ENCODE measurements around the gene BID. TPM values are rescaled to one million over a fixed set of nuclear protein-coding genes. Genes with fewer than 3 reads are reported as not detected.

Gene BID
- total and polyA plus RNA-seq, 2 of the 8 experiments (the other 6 are each of a cell fraction or from before 2014, with no cell fraction given): 39.3 to 114 TPM

- Histone ChIP-seq H3K4me3 (ENCODE audit: extremely low read depth in 1 of 4, insufficient read depth in 2 of 4, low read depth in 3 of 4, low read length in 4 of 4) (no peak overlapping the region), H3K27ac (ENCODE audit: low read depth, low read length) (no peak overlapping the region), H4K8ac (ENCODE audit: extremely low read depth, insufficient read depth, low read length) (no peak overlapping the region), H3K36me3 (ENCODE audit: control insufficient read depth in 2 of 4, insufficient read depth in 4 of 4, low read length in 3 of 4) (peaks cover 0 to 2% (median 0%) of the 10 kb centered on the region in 4 experiments; a peak in 1 of 8 replicates), H4K91ac (replicated peaks; ENCODE audit: insufficient read length, low read length) (no peak overlapping the region), H3K23ac (ENCODE audit: insufficient read length) (no peak overlapping the region), H3K18ac (ENCODE audit: extremely low read depth, low read length) (no peak overlapping the region), H3K4me2 (ENCODE audit: insufficient read depth in 1 of 2, low read depth in 2 of 2, low read length in 2 of 2) (no peak overlapping the region), H3K9ac (replicated peaks in 1 of 4; ENCODE audit: extremely low read depth in 1 of 4, low read depth in 3 of 4, low read length in 3 of 4) (no peak overlapping the region), H2AK5ac (ENCODE audit: low read depth, low read length) (no peak overlapping the region), H2BK20ac (ENCODE audit: low read length) (no peak overlapping the region), H2BK5ac (ENCODE audit: low read depth, low read length) (no peak overlapping the region), H3K23me2 (ENCODE audit: low read depth, low read length) (no peaks in the 10 kb centered on the region; the same call in 1 of the 2 replicates), H3K14ac (ENCODE audit: insufficient read length) (no peak overlapping the region), H3K79me1 (ENCODE audit: low read depth, low read length) (no peaks in the 10 kb centered on the region), H2BK15ac (ENCODE audit: low read length) (no peak overlapping the region), H4K20me1 (replicated peaks in 1 of 2; ENCODE audit: control insufficient read depth in 1 of 2, insufficient read depth in 2 of 2, low read length in 2 of 2) (no peaks in the 10 kb centered on the region), H3K9me3 (ENCODE audit: insufficient read depth in 2 of 2, low read depth in 1 of 2, low read length in 1 of 2) (no peaks in the 10 kb centered on the region), H4K5ac (ENCODE audit: insufficient read length, low read depth, low read length) (no peak overlapping the region), H3K56ac (replicated peaks; ENCODE audit: insufficient read length, low read depth, low read length) (no peak overlapping the region), H2BK120ac (replicated peaks; ENCODE audit: low read depth, low read length) (no peak overlapping the region), H3K79me2 (ENCODE audit: control insufficient read depth in 1 of 2, insufficient read depth in 2 of 2, low read length in 2 of 2) (no peaks in the 10 kb centered on the region), H3K4me1 (replicated peaks in 1 of 4; ENCODE audit: control insufficient read depth in 3 of 4, insufficient read depth in 4 of 4, low read length in 3 of 4) (no peaks in the 10 kb centered on the region), H2AFZ (ENCODE audit: low read length) (no peak overlapping the region), H3K27me3 (replicated peaks in 1 of 4; ENCODE audit: control insufficient read depth in 3 of 4, extremely low read depth in 1 of 4, insufficient read depth in 3 of 4, low read length in 3 of 4) (no peaks in the 10 kb centered on the region), H2BK12ac (ENCODE audit: low read depth, low read length) (no peak overlapping the region), H3K4ac (replicated peaks; ENCODE audit: insufficient read length, low read depth, low read length) (no peak overlapping the region)
- POLR2A ChIA-PET (ENCODE audit: partially characterized antibody): interaction anchor here (0.7 kb wide), 1 partner anchor 67 kb away, joined by 3 read pairs; no protein-coding TSS in a partner anchor
- CTCF ChIA-PET (ENCODE audit: partially characterized antibody): interaction anchor here (0.6 to 0.7 kb wide), 2 partner anchors 125 to 347 kb away, joined by 3 read pairs; no protein-coding TSS in a partner anchor
- FAIRE-seq (no peak), DNase-seq (ENCODE audit: low read depth in 1 of 2, low spot score in 2 of 2) (no peak)
- WGBS, 2 experiments (ENCODE audit: extremely low coverage in 1 of 2, insufficient coverage in 1 of 2, insufficient read length in 1 of 2, insufficient replicate concordance in 2 of 2, low coverage in 1 of 2, low lambda C conversion rate in 2 of 2, missing lambda C conversion rate in 1 of 2): 96% methylated on average over 7 of the region's 7 CpGs; no CpG with 5 or more reads in 1 of the 2 experiments
- no peak for TF ChIP-seq MAFK (IDR thresholded peaks at IDR 0.05; ENCODE audit: low read depth, low read length)
- TF ChIP-seq YY1 (IDR thresholded peaks at IDR 0.05; ENCODE audit: low read depth, low read length): no peak
- TF ChIP-seq TBP (IDR thresholded peaks at IDR 0.05; ENCODE audit: low read depth, low read length): no peak
- no peak for TF ChIP-seq RFX5 (IDR thresholded peaks at IDR 0.05; ENCODE audit: borderline replicate concordance, low read depth, low read length)
- TF ChIP-seq RBBP5 (IDR thresholded peaks at IDR 0.05; ENCODE audit: borderline replicate concordance, low read depth, low read length): no peak
- TF ChIP-seq TCF12 (IDR thresholded peaks at IDR 0.05; ENCODE audit: low read depth, low read length): no peak
- TF ChIP-seq CHD2 (IDR thresholded peaks at IDR 0.05; ENCODE audit: low read length): no peak
- no peak for TF ChIP-seq HDAC6 (IDR thresholded peaks at IDR 0.05; ENCODE audit: low read depth, low read length)
- TF ChIP-seq, protein P1, sequence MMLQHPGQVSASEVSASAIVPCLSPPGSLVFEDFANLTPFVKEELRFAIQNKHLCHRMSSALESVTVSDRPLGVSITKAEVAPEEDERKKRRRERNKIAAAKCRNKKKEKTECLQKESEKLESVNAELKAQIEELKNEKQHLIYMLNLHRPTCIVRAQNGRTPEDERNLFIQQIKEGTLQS (IDR thresholded peaks at IDR 0.05; ENCODE audit: insufficient read depth, low read depth, low read length): no peak
- TF ChIP-seq ZNF274 (IDR thresholded peaks at IDR 0.05; ENCODE audit: borderline replicate concordance, extremely low read depth, low read length): no peak
- TF ChIP-seq KDM4A (IDR thresholded peaks at IDR 0.05; ENCODE audit: low read depth, low read length, severe bottlenecking): no peak
- no peak for TF ChIP-seq SIRT6 (IDR thresholded peaks at IDR 0.05; ENCODE audit: low read length)
- TF ChIP-seq RXRA (IDR thresholded peaks at IDR 0.05; ENCODE audit: insufficient read depth, low read depth, low read length): no peak
- no peak for TF ChIP-seq SP2 (IDR thresholded peaks at IDR 0.05; ENCODE audit: low read length)
- TF ChIP-seq CTBP2 (IDR thresholded peaks at IDR 0.05; ENCODE audit: borderline replicate concordance, insufficient read depth, insufficient read length, low read length): no peak
These were observed 68.7 kb downstream of the BID start for GRCh38 chr22:17705546-17705945.
